Skeletal muscle tissue (tissue), 4 donors: ENCODE measurements around the gene STK38L. TPM values are rescaled to one million over a fixed set of nuclear protein-coding genes. Genes with fewer than 3 reads are reported as not detected.

Experiments used
- H3K27ac ChIP-seq: one replicate; pipeline ENCODE4 v1.7.0; 2013; ENCODE audit warnings: mild to moderate bottlenecking, low read depth, low read length, inconsistent platforms
- H3K27me3 ChIP-seq, 3 donors: one replicate each; pipeline ENCODE4 v1.7.0; 2013; ENCODE audit warnings: low read length in 3 of 3; ENCODE audit not compliant: control insufficient read depth in 3 of 3, insufficient read depth in 3 of 3
- H3K36me3 ChIP-seq, 3 donors: one replicate each; pipeline ENCODE4 v1.7.0; 2013; ENCODE audit warnings: low read length in 3 of 3; ENCODE audit not compliant: control insufficient read depth in 3 of 3, insufficient read depth in 3 of 3
- H3K4me1 ChIP-seq, 3 donors: one replicate each; pipeline ENCODE4 v1.7.0; 2013; ENCODE audit warnings: low read length in 3 of 3, mild to moderate bottlenecking in 3 of 3; ENCODE audit not compliant: control insufficient read depth in 3 of 3, insufficient read depth in 3 of 3
- H3K4me3 ChIP-seq, 3 donors: one replicate each; pipeline ENCODE4 v1.7.0; 2013; ENCODE audit warnings: low read length in 3 of 3
- H3K9ac ChIP-seq, 3 donors: one replicate each; pipeline ENCODE4 v1.7.0; 2013; ENCODE audit warnings: low read length in 3 of 3, mild to moderate bottlenecking in 3 of 3, moderate library complexity in 2 of 3, low read depth in 1 of 3
- H3K9me3 ChIP-seq, 3 donors: one replicate each; pipeline ENCODE4 v1.7.0; 2013; ENCODE audit warnings: low read length in 3 of 3; ENCODE audit not compliant: control insufficient read depth in 3 of 3
- total RNA-seq: library from RNA; depleted of rRNA; stranded (reverse); fragments of >200 nt; gene quantifications from one replicate; pipeline ENCODE4 v1.2.3, GENCODE V29; 2014
- donor health status: Osteomylitis.

The STK38L gene
- total RNA-seq, 1 donor from 2014 or later: 17.2 TPM

DNA sequence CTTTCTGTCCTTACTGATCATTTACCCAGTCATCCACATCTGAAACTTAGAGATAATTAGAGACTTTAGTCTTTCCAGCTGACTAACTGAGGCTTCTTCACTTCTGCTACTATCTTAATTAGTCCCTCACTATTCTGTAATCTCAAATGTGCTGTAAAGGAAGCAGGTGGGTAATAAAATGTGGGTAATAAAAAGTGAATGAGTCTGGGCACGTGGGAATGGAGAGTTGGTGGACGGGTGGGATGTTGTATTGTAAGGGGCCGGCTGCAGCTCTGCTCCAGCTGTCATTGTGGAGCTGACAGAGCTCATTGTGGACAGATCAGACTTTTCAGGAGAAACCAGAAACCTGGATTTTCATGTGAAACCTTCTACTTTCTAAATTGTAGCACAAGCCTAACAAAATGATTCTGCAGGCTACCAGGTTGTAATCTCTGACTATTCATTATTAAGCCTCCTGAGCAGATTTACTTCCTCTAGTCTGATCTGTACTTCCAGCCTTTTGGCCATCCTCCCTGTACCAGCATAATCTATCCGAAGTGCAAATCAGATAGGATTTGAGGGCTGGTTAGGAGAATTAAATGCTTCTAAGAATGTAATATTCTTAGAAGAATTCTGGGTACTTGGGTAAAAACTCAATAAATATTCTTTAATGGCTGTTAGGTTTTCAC lies 46.5 kb downstream of the STK38L start:
- Histone ChIP-seq H3K36me3 (no peaks in the 10 kb centered on the region), H3K4me3 (no peak overlapping the region), H3K9me3 (no peaks in the 10 kb centered on the region), H3K4me1 (peaks cover 2 to 7% (median 4%) of the 10 kb centered on the region in 3 donors), H3K9ac (no peak overlapping the region), H3K27me3 (no peaks in the 10 kb centered on the region), H3K27ac (no peak overlapping the region)

- Histone ChIP-seq H3K9me3 (no peaks in the 10 kb centered on the region), H3K9ac (no peak overlapping the region), H3K36me3 (no peaks in the 10 kb centered on the region), H3K4me3 (no peak overlapping the region), H3K27ac (no peak overlapping the region), H3K4me1 (peaks cover 0 to 7% (median 4%) of the 10 kb centered on the region in 3 donors), H3K27me3 (no peaks in the 10 kb centered on the region)
Observed at GRCh38 chr12:27291862-27292261, 47.8 kb downstream of the STK38L start.

- H3K27me3 ChIP-seq: no peaks in the 10 kb centered on the region
- no peaks in the 10 kb centered on the region for H3K9me3 ChIP-seq
- H3K36me3 ChIP-seq: no peaks in the 10 kb centered on the region
- no peak overlapping the region for H3K27ac ChIP-seq
- no peak overlapping the region for H3K4me3 ChIP-seq
- peaks cover 0 to 7% (median 4%) of the 10 kb centered on the region in 3 donors for H3K4me1 ChIP-seq
- H3K9ac ChIP-seq: no peak overlapping the region
Observed at GRCh38 chr12:27292718-27293117, 48.6 kb downstream of the STK38L start.

GRCh38 chr12:27293463-27293862 lies 49.4 kb downstream of the STK38L start:
- no peaks in the 10 kb centered on the region for H3K9me3 ChIP-seq
- peaks cover 0 to 7% (median 4%) of the 10 kb centered on the region in 3 donors for H3K4me1 ChIP-seq
- no peak overlapping the region for H3K4me3 ChIP-seq
- H3K9ac ChIP-seq: no peak overlapping the region
- H3K27me3 ChIP-seq: no peaks in the 10 kb centered on the region
- no peaks in the 10 kb centered on the region for H3K36me3 ChIP-seq
- H3K27ac ChIP-seq: no peak overlapping the region

GRCh38 chr12:27296674-27297073 lies 52.6 kb downstream of the STK38L start:
- no peaks in the 10 kb centered on the region for H3K27me3 ChIP-seq
- H3K27ac ChIP-seq: no peak overlapping the region
- H3K36me3 ChIP-seq: peaks cover 0 to 4% (median 3%) of the 10 kb centered on the region in 3 donors
- no peak overlapping the region for H3K9ac ChIP-seq
- H3K4me1 ChIP-seq: peaks cover 0 to 7% (median 4%) of the 10 kb centered on the region in 3 donors
- no peak overlapping the region for H3K4me3 ChIP-seq
- H3K9me3 ChIP-seq: no peaks in the 10 kb centered on the region

GRCh38 chr12:27297566-27297965 lies 53.5 kb downstream of the STK38L start:
- Histone ChIP-seq H3K27ac (no peak overlapping the region), H3K36me3 (peaks cover 0 to 4% (median 3%) of the 10 kb centered on the region in 3 donors), H3K4me1 (peaks cover 0 to 7% (median 4%) of the 10 kb centered on the region in 3 donors), H3K9me3 (no peaks in the 10 kb centered on the region), H3K4me3 (no peak overlapping the region), H3K9ac (no peak overlapping the region), H3K27me3 (no peaks in the 10 kb centered on the region)

DNA sequence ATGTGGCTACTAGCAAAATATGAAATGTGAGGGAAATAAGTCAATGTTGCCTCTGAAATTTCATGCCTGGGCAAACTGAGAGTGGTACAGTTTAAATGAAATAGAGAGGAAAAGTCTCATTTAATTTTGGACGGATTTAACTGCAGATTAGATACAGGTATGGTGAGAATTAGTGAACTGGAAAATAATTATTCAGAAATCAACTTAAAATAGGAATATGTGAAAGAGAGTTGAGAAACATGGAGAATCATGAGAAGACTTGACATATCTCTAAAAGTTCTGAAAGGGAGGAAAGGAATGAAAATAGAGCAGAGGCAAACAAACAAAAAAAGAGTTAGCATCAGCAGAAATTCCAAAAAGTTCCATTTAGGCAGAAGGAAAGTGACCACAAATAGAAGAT lies 55.0 kb downstream of the STK38L start:
- H3K36me3 ChIP-seq: peaks cover 0 to 6% (median 3%) of the 10 kb centered on the region in 3 donors
- no peaks in the 10 kb centered on the region for H3K9me3 ChIP-seq
- peaks cover 2 to 4% (median 4%) of the 10 kb centered on the region in 3 donors for H3K4me1 ChIP-seq
- no peak overlapping the region for H3K9ac ChIP-seq
- H3K27ac ChIP-seq: no peak overlapping the region
- no peak overlapping the region for H3K4me3 ChIP-seq
- H3K27me3 ChIP-seq: no peaks in the 10 kb centered on the region

DNA sequence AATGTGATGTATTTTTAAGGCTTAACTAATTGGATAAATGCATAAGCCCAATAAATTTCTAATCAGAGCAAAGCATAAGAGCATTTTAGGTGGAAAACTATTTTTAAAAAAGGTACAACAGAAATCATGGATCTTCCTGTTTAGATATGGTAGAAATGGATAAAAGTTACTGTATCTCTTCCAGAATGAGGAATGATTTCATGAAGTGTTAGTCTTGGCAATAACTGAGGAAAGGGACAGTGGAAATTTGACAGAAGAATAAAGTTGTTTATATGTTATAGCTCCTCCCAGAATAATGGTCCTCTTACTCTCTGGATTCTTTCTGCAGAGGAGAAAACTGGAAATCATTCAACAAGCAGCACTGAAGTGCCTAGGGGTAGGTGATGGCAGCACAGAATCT lies 56.1 kb downstream of the STK38L start:
- Histone ChIP-seq H3K36me3 (peaks cover 0 to 6% (median 3%) of the 10 kb centered on the region in 3 donors), H3K9ac (no peak overlapping the region), H3K9me3 (no peaks in the 10 kb centered on the region), H3K27me3 (no peaks in the 10 kb centered on the region), H3K4me3 (no peak overlapping the region), H3K4me1 (peaks cover 0 to 4% (median 0%) of the 10 kb centered on the region in 3 donors), H3K27ac (no peak overlapping the region)

GRCh38 chr12:27303139-27304111 lies 59.3 kb downstream of the STK38L start:
- H3K27me3 ChIP-seq: no peaks in the 10 kb centered on the region
- peaks cover 0 to 4% (median 0%) of the 10 kb centered on the region in 3 donors for H3K4me1 ChIP-seq
- H3K9me3 ChIP-seq: no peaks in the 10 kb centered on the region
- peaks cover 0 to 6% (median 3%) of the 10 kb centered on the region in 3 donors for H3K36me3 ChIP-seq
- H3K27ac ChIP-seq: no peak overlapping the region
- no peak overlapping the region for H3K4me3 ChIP-seq
- no peak overlapping the region for H3K9ac ChIP-seq

DNA sequence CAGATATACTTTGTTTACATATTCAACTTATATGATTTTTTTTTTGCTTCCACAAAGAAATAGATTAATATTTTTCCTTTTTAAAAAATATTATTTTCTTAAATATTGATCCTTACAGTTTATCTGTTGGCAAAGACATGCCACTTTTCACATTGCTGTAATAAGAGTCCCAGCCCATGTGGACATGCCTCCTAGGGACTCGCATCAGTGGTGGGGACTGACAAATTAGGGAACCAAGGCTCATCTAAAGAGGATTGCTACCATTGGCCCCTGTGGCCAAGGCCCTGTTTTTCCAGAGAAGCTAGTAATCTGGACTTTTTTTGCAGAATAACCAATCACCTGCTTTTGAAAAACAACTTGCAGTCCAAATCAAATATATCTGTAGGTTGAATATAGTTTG lies 60.8 kb downstream of the STK38L start:
- H3K4me1 ChIP-seq: peaks cover 0 to 4% (median 0%) of the 10 kb centered on the region in 3 donors
- no peak overlapping the region for H3K9ac ChIP-seq
- peaks cover 4 to 11% (median 10%) of the 10 kb centered on the region in 3 donors for H3K36me3 ChIP-seq
- H3K4me3 ChIP-seq: no peak overlapping the region
- H3K9me3 ChIP-seq: no peaks in the 10 kb centered on the region
- no peaks in the 10 kb centered on the region for H3K27me3 ChIP-seq
- H3K27ac ChIP-seq: no peak overlapping the region
